Measurements from ENCODE around the gene PRAMEF11. TPM values are rescaled to one million over a fixed set of nuclear protein-coding genes. Genes with fewer than 3 reads are reported as not detected.
"Not testable (repeated sequence)": the region's sequence is repeated elsewhere in the genome, so short reads cannot be mapped to it uniquely, and the experiment has no call there.

Gene PRAMEF11
- total RNA-seq (2014; rRNA removed) = not detected in 2 replicates
- not detected for polyA plus RNA-seq (2012)

DNA sequence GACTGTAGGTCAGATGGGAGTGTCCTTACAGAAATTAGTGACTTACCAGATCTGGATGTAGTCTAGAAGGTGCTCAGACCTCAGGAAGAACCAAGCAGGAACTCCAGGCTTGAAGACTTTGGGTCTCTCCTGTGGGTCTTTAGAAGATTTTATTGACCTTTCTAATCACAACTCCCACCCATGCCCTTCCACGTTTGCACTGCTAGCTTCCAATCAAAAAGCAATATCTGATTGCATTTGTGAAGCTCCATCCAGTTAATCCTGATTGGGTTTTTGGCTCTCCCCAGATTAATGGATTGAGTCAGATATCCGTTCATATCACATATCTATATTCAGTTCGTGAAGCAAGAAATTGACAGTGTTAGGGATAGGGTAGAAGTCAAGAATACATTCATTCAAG is at the start of gene PRAMEF11:
TSS of gene PRAMEF11 (minus strand) at position 101 of the 400 bp plus-strand sequence. CDS start 2,621 bp downstream, outside the sequence.
- not testable (repeated sequence) for DNase-seq (ENCODE audit: low read depth)

DNA sequence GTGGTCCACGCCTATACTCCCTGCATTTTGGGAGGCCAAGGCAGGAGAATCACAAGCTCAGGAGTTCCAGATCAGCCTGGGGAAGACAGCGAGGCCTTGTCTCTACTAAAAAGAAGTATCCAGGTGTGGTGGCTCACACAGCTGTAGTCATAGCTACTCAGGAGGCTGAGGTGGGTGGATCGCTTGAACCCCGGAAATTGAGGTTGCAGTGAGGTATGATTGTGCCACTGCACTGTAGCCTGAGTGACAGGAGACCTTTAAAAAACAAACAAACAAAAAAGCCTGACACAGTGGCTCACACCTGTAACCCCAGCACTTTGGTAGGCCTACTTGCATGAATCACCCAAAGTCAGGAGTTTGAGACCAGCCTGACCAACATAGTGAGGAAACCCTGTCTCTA is 47.2 kb upstream of the PRAMEF11 start:
- DNase-seq (ENCODE audit: low read depth) = not testable (repeated sequence)

DNA sequence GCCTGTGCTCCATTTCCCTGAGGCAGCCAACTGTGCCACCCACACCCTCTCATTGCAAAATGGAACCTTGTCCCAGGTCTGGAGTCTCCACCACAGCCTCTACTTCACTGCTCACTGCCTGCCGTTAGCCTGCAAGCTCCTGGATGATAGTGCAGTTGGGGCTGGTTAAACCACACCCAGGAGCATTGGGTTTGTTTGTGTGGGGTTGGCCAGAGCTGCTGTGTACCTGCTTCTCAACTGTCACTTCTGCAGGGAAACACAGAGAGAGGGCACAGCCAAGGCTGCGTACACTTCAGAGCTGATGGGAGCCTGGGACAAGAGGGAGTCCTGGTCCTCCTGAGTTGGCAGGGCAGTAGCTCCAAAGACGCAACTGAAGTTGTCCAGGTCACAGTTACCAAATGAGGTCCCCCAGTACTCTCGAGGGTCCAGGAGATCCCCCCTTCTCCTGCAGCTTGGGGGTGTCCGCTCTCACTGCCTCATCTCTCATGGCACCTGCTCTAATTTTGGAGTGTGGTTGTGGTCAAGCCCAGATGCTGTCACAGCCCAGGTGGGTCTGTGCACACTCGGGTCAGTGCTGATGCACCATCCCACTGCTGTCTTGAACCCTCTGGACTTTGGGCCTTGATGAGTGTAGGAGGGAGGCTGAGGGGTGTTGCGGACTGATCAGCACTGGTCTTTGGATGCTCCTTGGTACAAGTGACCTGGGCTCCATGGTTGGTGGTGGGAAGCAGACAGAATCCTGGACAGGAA is 32.1 kb upstream of the PRAMEF11 start:
- not testable (repeated sequence) for DNase-seq (ENCODE audit: low read depth)

DNA sequence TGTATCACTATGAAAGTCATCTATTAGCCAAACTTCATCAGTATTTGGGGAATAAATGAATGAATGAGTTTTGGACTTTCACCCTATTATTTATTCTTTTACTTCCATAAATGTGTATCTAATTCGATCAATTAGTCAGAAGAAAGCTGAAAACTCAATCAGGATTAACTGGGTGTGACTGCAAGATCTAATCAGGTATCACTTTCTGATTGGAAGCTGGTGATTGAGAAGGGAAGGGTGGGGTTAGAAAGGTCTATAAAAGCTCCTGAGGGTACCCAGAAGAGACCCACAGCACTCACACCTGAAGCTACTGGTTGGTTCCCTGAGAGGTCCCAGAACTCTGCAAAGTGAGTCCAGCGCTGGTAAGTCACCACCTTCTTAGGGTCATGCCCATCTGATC is 25.6 kb upstream of the PRAMEF11 start, which contains the start of gene PRAMEF2:
TSS of gene PRAMEF2 (plus strand) at position 301 of the 400 bp plus-strand sequence. CDS start 1,924 bp downstream, outside the sequence.
- DNase-seq (ENCODE audit: low read depth) = not testable (repeated sequence)

DNA sequence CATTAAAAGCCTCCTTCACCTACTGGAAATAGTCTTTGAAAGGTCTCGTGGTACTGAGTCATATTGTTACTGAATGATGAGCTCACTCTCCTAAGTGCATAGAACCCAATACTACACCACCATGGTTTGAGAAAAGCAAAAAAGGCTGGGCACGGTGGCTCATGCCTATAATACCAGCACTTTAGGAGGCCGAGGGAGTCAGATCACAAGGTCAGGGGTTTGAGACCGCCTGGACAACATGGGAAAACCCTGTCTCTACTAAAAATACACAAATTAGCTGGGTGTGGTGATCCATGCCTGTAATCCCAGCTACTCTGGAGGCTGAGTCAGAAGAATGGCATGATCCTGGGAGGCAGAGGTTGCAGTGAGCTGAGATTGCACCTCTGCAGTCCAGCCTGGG is 20.6 kb upstream of the PRAMEF11 start:
- no peak for DNase-seq (ENCODE audit: low read depth)

DNA sequence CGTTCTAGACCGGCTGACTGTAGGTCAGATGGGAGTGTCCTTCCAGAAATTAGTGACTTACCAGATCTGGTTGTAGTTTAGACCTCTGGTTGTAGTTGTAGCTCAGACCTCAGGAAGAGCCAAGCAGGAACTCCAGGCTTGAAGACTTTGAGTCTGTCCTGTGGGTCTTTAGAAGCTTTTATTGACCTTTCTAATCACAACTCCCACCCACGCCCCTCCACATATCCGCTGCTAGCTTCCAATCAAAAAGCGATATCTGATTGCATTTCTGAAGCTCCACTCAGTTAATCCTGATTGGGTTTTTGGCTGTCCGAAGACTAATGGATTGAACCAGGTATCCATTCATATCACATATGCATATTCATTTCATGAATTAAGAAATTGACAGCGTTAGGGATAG is 17.4 kb upstream of the PRAMEF11 start, which contains the start of gene HNRNPCL1:
TSS of gene HNRNPCL1 (minus strand) at position 101 of the 400 bp plus-strand sequence. CDS start 431 bp downstream, outside the sequence.
- DNase-seq (ENCODE audit: low read depth) = not testable (repeated sequence)

DNA sequence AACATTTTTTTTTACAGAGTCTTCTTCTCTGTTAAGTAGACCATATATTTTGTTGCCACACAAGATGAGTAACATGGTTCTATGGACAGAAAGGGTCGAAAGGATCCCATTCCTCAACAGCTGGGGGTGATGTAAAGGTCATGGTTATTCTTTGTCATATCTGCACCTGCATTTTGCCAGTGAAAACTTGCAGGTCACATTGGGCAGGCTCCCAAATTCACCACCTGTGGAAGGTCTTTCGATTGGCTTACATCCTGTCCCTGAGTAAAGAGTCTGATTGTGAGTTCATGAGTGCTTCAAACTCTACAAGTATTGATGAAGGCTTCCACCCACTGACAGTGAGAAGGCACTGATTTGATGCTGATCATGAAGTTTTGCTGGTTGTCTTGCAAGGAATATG is 2.0 kb upstream of the PRAMEF11 start:
- not testable (repeated sequence) for DNase-seq (ENCODE audit: low read depth)

DNA sequence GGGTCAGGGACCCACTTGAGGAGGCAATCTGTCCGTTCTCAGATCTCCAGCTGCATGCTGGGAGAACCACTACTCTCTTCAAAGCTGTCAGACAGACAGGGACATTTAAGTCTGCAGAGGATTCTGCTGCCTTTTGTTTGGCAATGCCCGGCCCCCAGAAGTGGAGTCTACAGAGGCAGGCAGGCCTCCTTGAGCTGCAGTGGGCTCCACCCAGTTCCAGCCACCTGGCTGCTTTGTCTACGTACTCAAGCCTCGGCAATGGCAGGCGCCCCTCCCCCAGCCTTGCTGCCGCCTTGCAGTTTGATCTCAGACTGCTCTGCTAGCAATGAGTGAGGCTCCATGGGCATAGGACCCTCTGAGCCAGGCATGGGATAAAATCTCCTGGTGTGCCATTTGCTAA is 12.1 kb downstream of the PRAMEF11 start:
- not testable (repeated sequence) for DNase-seq (ENCODE audit: low read depth)

DNA sequence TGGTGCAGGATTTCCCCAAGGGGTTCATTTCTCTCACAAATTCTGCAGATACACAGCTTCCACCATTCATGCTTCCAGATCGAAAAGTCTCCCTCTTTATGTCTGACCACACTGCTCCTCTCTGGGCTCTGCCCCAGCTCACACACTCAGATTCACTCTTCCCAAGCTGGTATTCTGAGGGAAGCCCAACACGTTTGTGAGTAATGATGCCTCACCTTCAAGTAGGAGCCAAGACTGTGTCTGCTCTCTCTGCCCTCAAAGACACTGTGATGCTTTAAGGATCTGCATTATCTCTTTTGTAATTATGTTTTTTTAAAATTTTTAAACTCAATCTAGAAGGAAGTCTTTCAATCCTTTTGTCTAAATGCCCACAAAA is 19.8 kb downstream of the PRAMEF11 start:
- no peak for DNase-seq (ENCODE audit: low read depth)

DNA sequence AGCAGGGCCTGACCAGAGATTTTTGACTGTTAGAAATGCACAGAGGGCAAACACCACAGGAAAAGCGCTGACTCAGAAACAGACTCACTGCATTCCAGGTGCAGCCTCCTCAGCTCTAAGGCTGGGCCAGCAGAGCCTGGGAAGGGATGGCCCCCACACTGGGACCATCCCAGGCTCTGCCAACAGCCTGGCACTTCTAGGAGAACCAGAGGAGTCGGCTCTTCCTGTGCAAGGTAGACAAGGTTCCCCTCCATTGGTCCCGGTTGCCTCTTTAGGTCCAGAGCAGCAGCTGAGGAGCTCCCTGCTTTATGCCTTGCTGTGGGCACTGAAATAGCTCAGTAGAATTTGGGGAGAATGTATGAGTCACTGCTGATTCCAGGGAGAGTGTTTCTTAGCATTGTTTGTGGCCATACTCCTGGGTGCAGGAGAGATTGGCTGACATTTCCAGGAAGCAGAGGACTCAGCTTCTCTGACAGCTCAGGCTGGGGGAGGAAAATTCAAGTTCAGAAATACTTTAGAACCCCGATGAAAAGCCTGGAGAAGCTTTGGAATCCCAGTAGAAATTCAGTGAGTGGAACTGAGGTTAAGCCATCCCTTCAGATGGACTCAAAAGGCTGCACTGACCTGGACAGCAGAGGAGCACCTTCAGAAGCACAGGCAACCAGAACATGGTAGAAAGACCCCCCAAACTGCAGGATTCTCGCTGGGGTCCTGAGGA is 20.4 kb downstream of the PRAMEF11 start:
- no peak for DNase-seq (ENCODE audit: low read depth)

DNA sequence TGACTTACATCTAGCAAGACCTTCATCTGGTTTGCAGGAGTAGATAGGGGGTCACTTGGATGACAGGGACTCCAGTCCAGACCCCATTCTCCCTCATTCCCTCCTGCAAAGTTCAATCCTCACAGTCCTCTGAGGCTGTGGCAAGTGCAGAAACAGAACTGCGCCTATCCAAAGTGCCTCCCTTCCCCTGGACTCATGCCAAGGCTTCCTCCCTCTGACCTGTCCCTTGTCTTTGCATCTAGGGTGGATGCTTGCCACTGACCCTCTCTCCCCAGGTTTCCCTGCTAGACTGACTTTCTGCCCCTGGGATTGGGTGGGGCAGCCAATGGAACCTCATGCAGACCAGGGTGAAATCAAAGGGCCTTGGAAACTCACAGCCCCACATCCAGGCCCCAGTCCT is 21.3 kb downstream of the PRAMEF11 start:
- DNase-seq (ENCODE audit: low read depth) = no peak

DNA sequence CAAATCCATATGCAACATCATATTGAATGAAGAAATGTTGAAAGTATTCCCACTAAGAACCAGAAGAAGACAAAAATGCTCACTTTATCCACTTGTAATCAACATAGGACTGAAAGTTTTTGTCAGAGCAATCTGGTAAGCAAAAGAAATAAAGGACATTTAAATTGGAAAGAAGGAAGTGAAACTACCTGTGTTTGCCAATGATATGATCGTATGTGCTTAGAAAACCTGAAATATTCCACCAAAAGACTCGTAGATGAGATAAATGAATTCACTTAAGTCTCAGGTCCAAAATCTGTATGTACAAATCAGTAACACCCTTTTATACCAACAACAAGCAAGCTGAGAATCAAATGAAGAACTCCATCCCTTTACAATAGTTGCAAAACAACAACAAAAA is 31.5 kb downstream of the PRAMEF11 start:
- DNase-seq (ENCODE audit: low read depth) = no peak

DNA sequence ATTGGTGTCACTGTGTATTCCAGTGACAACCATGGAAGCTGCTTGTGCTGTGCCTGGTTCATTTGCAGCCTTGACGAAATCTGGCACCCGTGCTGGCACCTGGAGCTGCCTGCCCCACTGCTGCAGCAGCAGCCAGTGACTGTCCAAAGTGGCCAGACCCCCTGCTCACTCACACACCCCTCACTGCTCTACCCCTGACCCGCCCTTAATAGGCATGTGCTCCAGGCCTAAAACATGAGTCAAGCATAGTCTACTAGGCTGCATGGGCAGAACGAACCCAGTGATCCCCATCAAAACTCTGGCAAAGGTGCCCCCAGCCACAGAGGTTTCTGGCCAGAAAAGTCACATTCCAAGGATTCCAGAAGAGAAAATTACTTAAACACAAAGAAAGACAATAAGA is 32.3 kb downstream of the PRAMEF11 start:
- DNase-seq (ENCODE audit: low read depth) = no peak

DNA sequence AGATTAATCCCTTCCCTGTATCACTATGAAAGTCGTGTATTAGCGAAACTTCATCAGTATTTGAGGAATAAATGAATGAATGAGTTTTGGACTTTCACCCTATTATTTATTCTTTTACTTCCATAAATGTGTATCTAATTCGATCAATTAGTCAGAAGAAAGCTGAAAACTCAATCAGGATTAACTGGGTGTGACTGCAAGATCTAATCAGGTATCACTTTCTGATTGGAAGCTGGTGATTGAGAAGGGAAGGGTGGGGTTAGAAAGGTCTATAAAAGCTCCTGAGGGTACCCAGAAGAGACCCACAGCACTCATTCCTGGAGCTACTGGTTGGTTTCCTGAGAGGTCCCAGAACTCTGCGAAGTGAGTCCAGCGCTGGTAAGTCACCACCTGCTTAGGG is 40.1 kb downstream of the PRAMEF11 start, which contains the start of gene PRAMEF1:
TSS of gene PRAMEF1 (plus strand) at position 301 of the 400 bp plus-strand sequence. CDS start 1,831 bp downstream, outside the sequence.
- not testable (repeated sequence) for DNase-seq (ENCODE audit: low read depth)

DNA sequence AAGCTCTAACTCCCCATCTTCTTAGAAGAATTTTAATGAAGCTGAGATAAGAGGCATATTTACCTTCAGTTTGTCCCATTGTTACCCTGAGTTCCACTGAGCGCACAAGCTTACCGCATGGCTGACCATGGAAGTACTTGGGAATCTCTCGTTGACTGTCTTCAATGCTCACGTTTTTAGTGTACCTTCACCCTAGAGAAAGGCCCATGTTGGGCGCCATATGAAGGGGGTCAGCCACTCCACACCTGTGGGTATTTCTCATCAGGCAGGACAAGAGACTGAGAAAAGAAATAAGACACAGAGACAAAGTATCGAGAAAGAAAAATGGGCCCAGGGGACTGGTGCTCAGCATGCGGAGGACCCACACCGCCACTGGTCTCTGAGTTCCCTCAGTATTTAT is 46.5 kb downstream of the PRAMEF11 start:
- not testable (repeated sequence) for DNase-seq (ENCODE audit: low read depth)

DNA sequence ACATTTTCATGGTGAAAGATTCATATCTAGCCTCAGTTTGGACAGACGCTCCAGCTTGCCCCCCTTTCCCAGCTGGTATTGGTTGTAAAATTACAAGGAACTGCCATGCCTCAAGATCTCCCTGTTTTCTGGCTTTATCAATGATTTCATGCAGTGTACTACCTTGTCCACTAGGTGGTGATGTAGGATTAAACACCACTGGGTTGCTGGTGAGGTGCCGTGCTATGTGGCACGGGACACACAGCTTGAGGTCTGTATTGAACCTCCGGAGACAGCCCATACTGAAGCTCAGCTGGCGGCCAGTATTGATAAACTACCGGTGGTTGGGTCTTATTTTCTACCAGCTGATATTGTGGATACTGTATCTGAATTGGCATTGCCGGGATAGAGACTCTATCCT is 47.4 kb downstream of the PRAMEF11 start:
- DNase-seq (ENCODE audit: low read depth) = peak; percentile 4

DNA sequence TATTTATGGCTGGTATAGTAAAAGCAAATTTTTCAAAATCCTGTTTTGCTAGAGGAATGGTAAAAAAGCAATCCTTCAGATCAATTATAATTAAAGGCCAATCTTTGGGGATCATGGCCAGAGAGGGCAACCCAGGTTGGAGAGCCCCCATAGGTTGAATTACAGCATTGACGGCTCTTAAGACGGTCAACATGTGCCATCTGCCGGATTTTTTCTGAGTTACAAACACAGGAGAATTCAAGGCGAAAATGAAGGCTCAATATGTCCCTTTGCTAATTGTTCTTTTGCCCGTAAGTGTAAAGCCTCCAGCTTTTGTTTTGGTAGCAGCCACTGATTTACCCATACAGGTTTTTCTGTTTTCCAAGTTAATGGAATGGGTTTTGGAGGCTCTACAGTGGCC is 49.7 kb downstream of the PRAMEF11 start:
- not testable (repeated sequence) for DNase-seq (ENCODE audit: low read depth)

DNA sequence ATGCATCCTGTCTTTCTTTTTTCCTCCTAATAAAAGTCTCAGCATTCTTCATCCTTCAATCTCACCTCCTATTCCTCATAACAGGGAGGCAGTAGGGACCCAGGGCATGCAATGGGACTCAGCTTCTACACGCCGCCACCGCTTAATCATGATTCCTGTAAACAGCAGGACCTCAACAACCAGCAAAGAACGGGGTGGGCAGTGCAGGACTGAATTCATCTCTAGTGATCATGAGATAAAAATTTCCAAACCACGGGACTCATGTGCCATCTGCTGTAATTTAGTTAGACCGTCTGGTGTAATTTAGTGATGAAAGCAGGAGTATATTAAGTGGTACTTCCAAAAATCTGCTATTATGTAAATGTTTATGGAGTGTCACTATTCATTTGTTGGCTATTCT is 52.3 kb downstream of the PRAMEF11 start:
- DNase-seq (ENCODE audit: low read depth) = no peak

DNA sequence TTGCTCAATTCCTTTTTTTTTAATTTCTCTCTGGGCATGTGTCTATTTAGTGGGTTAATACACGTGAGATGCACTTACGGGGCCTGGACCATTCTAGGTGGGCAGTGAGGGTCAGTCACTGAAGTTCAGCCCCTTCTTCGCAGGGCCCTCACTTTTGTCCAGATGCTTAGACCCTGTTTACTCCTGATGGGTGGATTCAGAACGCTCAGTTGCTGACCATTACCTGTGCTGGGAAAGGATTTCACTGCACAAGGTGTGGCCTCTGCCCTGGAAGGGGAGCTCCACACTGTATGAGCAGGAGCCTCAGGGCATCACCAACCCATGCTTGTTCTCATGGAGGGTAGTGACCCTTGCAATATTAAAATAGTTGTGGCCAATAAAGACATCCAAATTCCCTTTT is 53.1 kb downstream of the PRAMEF11 start:
- DNase-seq (ENCODE audit: low read depth) = no peak

DNA sequence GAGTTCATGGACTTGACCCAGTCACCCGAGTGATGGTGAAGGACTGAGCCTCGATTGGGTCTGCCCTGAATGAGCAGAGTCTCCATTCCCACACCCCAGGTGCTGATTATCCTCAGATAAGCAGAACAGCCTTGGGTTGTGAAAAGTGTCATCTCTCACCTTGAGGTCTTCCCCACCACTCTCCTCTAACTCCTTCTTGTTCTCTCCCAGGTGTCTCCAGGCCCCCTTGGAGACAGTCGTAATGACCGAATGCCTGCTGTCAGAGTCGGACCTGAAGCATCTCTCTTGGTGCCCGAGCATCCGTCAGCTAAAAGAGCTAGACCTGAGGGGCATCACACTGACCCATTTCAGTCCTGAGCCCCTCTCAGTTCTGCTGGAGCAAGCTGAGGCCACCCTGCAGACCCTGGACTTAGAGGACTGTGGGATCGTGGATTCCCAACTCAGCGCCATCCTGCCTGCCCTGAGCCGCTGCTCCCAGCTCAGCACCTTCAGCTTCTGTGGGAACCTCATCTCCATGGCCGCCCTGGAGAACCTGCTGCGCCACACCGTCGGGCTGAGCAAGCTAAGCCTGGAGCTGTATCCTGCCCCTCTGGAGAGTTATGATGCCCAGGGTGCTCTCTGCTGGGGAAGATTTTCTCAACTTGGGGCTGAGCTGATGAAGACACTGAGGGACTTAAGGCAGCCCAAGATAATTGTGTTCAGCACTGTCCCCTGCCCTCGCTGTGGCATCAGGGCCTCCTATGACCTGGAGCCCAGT is 54.2 kb downstream of the PRAMEF11 start:
- no peak for DNase-seq (ENCODE audit: low read depth)

DNA sequence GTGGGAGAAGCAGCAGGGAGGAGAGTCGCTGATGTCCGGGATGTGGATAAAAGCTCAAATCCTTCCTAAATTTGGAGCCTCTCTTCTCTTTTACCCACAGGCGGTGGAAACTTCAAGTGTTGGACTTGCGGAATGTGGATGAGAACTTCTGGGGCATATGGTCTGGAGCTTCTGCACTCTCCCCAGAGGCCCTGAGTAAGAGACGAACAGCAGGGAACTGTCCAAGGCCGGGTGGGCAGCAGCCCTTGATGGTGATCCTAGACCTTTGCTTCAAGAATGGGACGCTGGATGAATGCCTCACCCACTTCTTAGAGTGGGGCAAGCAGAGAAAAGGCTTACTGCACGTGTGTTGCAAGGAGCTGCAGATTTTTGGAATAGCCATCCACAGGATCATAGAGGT is 55.8 kb downstream of the PRAMEF11 start:
- DNase-seq (ENCODE audit: low read depth) = no peak
